Sigmoid colon (tissue), 7 donors: ENCODE data around the gene TRIP10. TPM values are rescaled to one million over a fixed set of nuclear protein-coding genes. Genes with fewer than 3 reads are reported as not detected.
A peak's percentile ranks its signal among the peaks of the same experiment; 100 is the strongest.

Experiments used
- DNase-seq: peaks from one replicate; pipeline ENCODE4 v3.0.0-alpha.2; 2019
- H3K27ac ChIP-seq, 4 donors: fragments of 200-600 bp; sonication (generic); one replicate each; pipeline ENCODE4 v1.5.1; 2016 to 2019; ENCODE audit warnings: mild to moderate bottlenecking in 1 of 4
- H3K27me3 ChIP-seq, 3 donors: fragments of 200-600 bp; sonication (generic); one replicate each; pipeline ENCODE4 v1.5.1; 2019; ENCODE audit warnings: mild to moderate bottlenecking in 1 of 3
- H3K36me3 ChIP-seq, 4 donors: fragments of 200-600 bp; sonication (generic); one replicate each; pipeline ENCODE4 v1.5.1; 2016 to 2019
- H3K4me1 ChIP-seq, 4 donors: fragments of 200-600 bp; sonication (generic); one replicate each; pipeline ENCODE4 v1.5.1; 2017 to 2019
- H3K4me3 ChIP-seq, 4 donors: fragments of 200-600 bp; sonication (generic); one replicate each; pipeline ENCODE4 v1.5.1; 2017 to 2019; ENCODE audit warnings: mild to moderate bottlenecking in 2 of 4, moderate library complexity in 1 of 4
- H3K9me3 ChIP-seq, 4 donors: fragments of 200-600 bp in 3 of 4; sonication (generic) in 3 of 4; one replicate each; pipeline versions ENCODE4 v1.5.1 to v1.6.1; 2013 to 2019
- CTCF ChIP-seq, 4 experiments: fragments of 450-650 bp in 3 of 4; fragments of 200-600 bp in 1 of 4; IDR thresholded peaks; one replicate each; pipeline ENCODE4 v1.5.1; 2016 to 2019; ENCODE audit warnings: antibody characterized with exemption in 4 of 4, mild to moderate bottlenecking in 3 of 4, moderate library complexity in 2 of 4
- EP300 ChIP-seq, 4 donors: sonication (generic); formaldehyde crosslinking; IDR thresholded peaks; one replicate each; pipeline ENCODE4 v1.6.1; 2017; ENCODE audit warnings: antibody characterized with exemption in 4 of 4
- POLR2A ChIP-seq, 2 donors: fragments of 450-650 bp; IDR thresholded peaks; one replicate each; pipeline ENCODE4 v1.6.1; 2016; ENCODE audit warnings: antibody characterized with exemption in 2 of 2, mild to moderate bottlenecking in 2 of 2, moderate library complexity in 2 of 2
- POLR2AphosphoS5 ChIP-seq, 4 donors: sonication (generic); formaldehyde crosslinking; IDR thresholded peaks; one replicate each; pipeline ENCODE4 v1.6.1; 2017; ENCODE audit warnings: antibody characterized with exemption in 4 of 4
- WGBS, 2 donors: extraction: QIAGEN DNeasy Blood & Tissue Kit; methylation state at CpG; one replicate each; pipeline ENCODE4 v1.1.7; 2013; 5-methylcytosine and 5-hydroxymethylcytosine counted together
- intact Hi-C: fragments of 100-400 bp; cut with DNase I; formaldehyde crosslinking; loops from one replicate; pipeline ENCODE4 v1.15.1; 2023
- polyA plus RNA-seq, 3 donors: library from polyadenylated mRNA; stranded (reverse); fragments of 200-250 nt; gene quantifications; one replicate each; pipeline ENCODE4 v1.2.3, GENCODE V29; 2013
- total RNA-seq, 4 donors: library from RNA; depleted of rRNA; stranded (reverse); fragments of >200 nt; gene quantifications; one replicate each; pipeline ENCODE4 v1.1.0, GENCODE V29; 2016
- donor health status: healthy with polysubstance abuse.
- donor health status: Bipolar disorder and iron deficiency.
- donor health status: healthy.

The TRIP10 gene
- total and polyA plus RNA-seq, 7 donors = 49.5 to 117 (median 76.7) TPM

- TF ChIP-seq POLR2AphosphoS5 (IDR thresholded peaks at IDR 0.05) = no peak
- no peak for TF ChIP-seq EP300 (IDR thresholded peaks at IDR 0.05)
- TF ChIP-seq CTCF (IDR thresholded peaks at IDR 0.05) = no peak
- TF ChIP-seq POLR2A (IDR thresholded peaks at IDR 0.05) = no peak
- peaks cover 0 to 5% (median 0%) of the 10 kb centered on the region in 4 donors for H3K4me1 ChIP-seq
- WGBS, 2 donors = 92 to 95% methylated on average over 3 of the region's 3 CpGs
- peaks cover 0 to 12% (median 4%) of the 10 kb centered on the region in 3 donors for H3K27me3 ChIP-seq
- no peaks in the 10 kb centered on the region for H3K9me3 ChIP-seq
- no peak for DNase-seq
- H3K36me3 ChIP-seq = no peaks in the 10 kb centered on the region
- intact Hi-C loops = no loop called here
- H3K4me3 ChIP-seq = peak overlapping the region; percentile 4 to 33 (median 25)
- peak overlapping the region in 3 of 4 donors; percentile 31 to 45 (median 41) for H3K27ac ChIP-seq
Measured at GRCh38 chr19:6719992-6720368, 19.5 kb upstream of the TRIP10 start.

GRCh38 chr19:6720369-6721137, 18.9 kb upstream of the TRIP10 start, which contains the start of gene C3:
Gene C3 (minus strand): TSS chr19:6720650. CDS start chr19:6720589, 61 bp downstream.
- Histone ChIP-seq H3K4me1 (peaks cover 0 to 5% (median 0%) of the 10 kb centered on the region in 4 donors), H3K27ac (peak within 1 kb of the TSS; percentile 26 to 65 (median 38)), H3K36me3 (no peaks in the 10 kb centered on the region), H3K9me3 (no peaks in the 10 kb centered on the region), H3K4me3 (peak within 1 kb of the TSS; percentile 14 to 33 (median 25)), H3K27me3 (peaks cover 0 to 12% (median 4%) of the 10 kb centered on the region in 3 donors)
- 85 to 86% methylated on average over 4 of the region's 4 CpGs for WGBS, 2 donors
- DNase-seq = peak; percentile 92
- no peak for TF ChIP-seq CTCF (IDR thresholded peaks at IDR 0.05)
- TF ChIP-seq EP300 (IDR thresholded peaks at IDR 0.05) = no peak
- TF ChIP-seq POLR2A (IDR thresholded peaks at IDR 0.05) = no peak
- peak in 3 of 4 donors; percentile 37 to 65 (median 58) for TF ChIP-seq POLR2AphosphoS5 (IDR thresholded peaks at IDR 0.05)
- intact Hi-C loops = no loop called here

- Histone ChIP-seq H3K4me1 (peaks cover 0 to 5% (median 0%) of the 10 kb centered on the region in 4 donors), H3K27me3 (peaks cover 0 to 12% (median 4%) of the 10 kb centered on the region in 3 donors), H3K27ac (peak overlapping the region; percentile 12 to 65 (median 36)), H3K4me3 (no peak overlapping the region), H3K9me3 (no peaks in the 10 kb centered on the region), H3K36me3 (no peaks in the 10 kb centered on the region)
- TF ChIP-seq POLR2A (IDR thresholded peaks at IDR 0.05) (no peak), POLR2AphosphoS5 (IDR thresholded peaks at IDR 0.05) (no peak), CTCF (IDR thresholded peaks at IDR 0.05) (no peak), EP300 (IDR thresholded peaks at IDR 0.05) (no peak)
- DNase-seq = no peak
- intact Hi-C loops = no loop called here
Measured at GRCh38 chr19:6721138-6721474, 18.4 kb upstream of the TRIP10 start.

GRCh38 chr19:6721773-6722172, 17.7 kb upstream of the TRIP10 start:
- H3K4me3 ChIP-seq = no peak overlapping the region
- TF ChIP-seq POLR2A (IDR thresholded peaks at IDR 0.05) = no peak
- TF ChIP-seq POLR2AphosphoS5 (IDR thresholded peaks at IDR 0.05) = no peak
- TF ChIP-seq CTCF (IDR thresholded peaks at IDR 0.05) = no peak
- TF ChIP-seq EP300 (IDR thresholded peaks at IDR 0.05) = no peak
- DNase-seq = no peak
- H3K27ac ChIP-seq = peak overlapping the region in 3 of 4 donors; percentile 12 to 65 (median 15)
- intact Hi-C loops = no loop called here
- no peaks in the 10 kb centered on the region for H3K9me3 ChIP-seq
- 51 to 58% methylated on average over 5 of the region's 5 CpGs for WGBS, 2 donors
- H3K4me1 ChIP-seq = peaks cover 0 to 5% (median 0%) of the 10 kb centered on the region in 4 donors
- peaks cover 0 to 9% (median 4%) of the 10 kb centered on the region in 3 donors for H3K27me3 ChIP-seq
- H3K36me3 ChIP-seq = no peaks in the 10 kb centered on the region
